HG03039 (cell line): ENCODE results near the gene PARP15.
A peak's percentile ranks its signal among the peaks of the same experiment; 100 is the strongest.
"Not testable (repeated sequence)": the region's sequence is repeated elsewhere in the genome, so short reads cannot be mapped to it uniquely, and the experiment has no call there.

Experiments
- ATAC-seq: cut with Tn5 transposase; IDR thresholded peaks from one replicate; pipeline ENCODE4 v1.9.1; 2021; ENCODE audit warnings: mild to moderate bottlenecking, moderate library complexity; ENCODE audit not compliant: unreplicated experiment

Gene PARP15

DNA sequence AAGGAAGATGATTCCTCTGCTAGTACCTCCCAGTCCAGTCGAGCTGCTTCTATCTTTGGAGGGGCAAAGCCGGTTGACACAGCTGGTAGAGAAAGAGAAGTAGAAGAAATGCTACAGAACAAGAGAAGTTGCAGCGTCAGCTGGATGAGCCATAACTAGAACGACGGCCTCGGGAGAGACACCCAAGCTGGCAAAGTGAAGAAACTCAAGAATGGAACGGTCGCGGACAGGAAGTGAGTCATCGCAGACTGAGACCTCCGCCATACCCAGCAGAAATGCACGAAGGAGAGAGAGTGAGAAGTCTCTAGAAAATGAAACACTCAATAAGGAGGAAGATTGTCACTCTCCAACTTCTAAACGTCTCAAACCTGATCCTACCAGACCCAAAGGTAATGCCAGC is 84.2 kb downstream of the PARP15 start:
- ATAC-seq, result no peak

DNA sequence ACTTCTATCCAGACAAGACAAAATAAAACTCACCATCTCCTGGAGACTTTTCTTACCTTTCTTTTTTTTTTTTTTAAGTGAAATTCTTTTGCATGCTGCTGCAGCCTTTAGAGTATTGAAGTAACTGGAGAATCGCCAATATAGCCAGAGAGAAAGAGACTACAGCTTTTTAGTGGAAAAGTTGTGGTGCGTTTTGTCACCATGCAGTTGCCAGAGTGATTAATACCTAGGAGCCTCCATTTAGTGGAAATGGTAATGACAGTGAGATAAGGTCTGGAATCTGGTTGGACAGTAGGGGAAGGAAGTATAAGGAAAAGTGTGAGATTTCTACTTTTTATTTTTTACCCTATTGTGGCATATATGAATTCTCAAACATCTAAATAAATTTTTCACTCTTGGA is 85.1 kb downstream of the PARP15 start:
- no peak for ATAC-seq

DNA sequence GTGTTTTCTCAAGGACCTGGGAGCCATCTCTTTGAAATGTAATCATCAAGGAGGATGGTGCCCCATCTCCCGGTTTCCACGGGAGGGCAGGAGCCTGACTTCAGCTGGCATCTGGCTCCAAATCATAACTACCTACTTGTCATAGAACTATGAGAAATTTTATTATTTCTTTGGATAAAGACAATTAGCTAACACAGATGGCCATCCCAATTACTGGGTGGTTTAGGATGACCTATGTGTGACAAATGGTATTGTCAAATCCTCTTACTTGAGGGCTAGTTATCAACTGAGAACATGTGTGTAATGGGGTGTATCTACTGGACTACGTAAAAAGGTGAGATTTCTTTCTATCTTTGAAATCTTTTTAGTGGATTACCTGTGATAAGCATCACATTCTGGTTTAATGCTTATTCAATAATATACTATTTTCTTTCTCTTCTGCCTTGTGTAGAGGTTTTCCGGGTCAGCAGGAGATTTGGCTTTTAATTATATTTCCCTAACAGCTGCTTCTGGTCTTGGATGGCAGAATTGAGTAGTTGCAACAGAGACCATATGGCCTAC is 87.9 kb downstream of the PARP15 start:
- ATAC-seq, result no peak

DNA sequence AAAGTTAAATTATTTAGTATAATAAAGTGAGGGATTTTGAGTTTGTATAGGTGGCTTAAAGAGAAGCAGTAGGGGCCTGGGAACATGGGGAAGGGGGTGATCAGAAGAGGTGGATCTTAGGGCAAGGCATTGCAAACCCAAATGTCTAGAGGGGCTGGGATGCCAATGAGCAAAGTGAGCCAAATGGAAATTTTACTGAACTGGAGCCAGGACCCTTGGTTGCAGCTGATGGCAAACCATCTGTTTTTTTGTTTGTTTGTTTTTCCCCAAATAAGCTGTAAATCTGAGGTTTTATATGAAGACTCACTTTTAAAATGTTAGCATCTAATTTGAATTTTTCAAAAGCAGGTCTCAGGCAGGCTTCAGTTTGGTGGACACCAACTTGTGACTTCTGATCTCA is 88.4 kb downstream of the PARP15 start:
- no peak for ATAC-seq

DNA sequence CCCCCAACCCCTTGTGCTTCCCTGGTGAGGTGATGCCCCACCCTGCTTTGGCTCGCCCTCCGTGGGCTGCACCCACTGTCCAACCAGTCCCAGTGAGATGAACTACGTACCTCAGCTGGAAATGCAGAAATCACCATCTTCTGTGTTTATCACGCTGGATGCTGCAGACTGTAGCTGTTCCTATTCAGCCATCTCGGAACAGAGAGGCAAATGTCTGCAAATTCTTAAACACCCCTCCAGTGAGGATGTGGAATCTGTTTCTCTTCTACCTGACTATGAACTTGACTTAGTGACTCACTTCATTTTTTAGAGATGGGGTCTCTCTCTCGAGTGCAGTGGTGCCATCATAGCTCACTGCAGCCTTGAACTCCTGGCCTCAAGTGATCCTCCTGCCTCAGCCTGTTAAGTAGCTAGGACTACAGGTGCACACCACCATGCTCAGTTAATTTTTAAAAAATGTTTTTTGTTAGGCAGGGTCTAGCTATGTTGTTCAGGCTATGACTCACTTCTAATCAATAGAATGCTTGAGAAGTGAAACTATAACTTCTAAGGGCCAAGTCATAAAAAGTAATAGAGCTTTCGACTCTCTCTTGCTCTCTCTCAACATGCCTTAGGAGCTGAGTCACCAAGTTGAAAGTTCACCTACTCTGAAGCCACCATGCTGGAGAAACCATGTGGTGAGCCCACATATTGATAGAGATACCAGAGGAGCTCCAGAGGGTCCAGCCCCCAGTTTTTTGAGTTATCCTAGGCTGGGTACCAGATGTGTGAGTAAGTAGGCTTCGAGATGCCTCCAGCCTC is 91.7 kb downstream of the PARP15 start:
- ATAC-seq, result no peak

DNA sequence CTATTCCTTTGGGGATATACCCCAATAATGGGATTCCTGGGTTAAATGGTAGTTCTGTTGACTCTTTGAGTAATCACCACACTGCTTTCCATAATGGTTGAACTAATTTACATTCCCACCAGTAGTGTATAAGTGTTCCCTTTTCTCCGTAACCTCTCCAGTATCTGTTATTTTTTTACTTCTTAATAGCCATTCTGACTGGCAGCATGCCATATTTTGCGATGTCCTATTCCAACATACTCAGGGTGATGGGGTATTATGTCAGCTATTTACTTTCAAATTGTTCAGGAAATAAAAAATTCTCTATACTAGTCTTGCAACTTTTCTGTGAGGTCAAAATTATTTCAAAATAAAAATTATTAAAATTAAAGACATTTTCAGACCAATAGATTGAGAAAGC is 94.1 kb downstream of the PARP15 start:
- no peak for ATAC-seq

DNA sequence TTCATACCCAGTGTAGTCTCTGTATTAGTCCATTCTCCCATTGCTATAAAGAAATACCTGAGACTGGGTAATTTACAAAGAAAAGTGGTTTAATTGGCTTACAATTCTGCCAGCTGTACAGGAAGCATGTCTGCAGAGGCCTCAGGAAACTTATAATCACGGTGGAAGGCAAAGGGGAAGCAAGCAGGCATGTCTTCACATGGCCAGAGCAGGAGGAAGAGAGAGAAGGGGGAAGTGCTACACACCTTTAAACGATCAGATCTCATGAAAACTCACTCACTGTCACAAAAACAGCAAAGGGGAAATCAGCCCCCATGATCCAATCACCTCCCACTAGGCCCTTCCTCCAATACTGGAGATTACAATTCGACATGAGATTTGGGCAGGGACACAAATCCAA is 96.9 kb downstream of the PARP15 start:
- no peak for ATAC-seq

DNA sequence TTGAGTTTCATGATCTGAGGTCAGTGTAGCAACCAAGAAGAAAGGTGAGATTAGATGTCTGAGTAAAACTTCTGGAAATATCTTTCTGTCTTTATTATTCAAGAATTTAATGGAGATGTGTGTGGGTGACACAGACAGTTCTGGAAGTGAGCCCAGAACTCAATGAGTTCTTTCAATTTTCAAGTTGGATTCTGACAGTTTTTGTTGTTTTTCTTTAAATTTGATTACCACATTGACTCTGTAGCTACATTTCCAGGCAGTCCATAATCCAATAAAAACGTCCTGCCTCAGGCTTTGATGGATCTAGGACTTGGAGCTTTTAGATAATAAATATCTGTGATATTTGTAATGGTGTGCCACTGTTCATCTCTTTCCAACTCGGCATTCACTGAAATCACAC is 99.3 kb downstream of the PARP15 start:
- no peak for ATAC-seq

DNA sequence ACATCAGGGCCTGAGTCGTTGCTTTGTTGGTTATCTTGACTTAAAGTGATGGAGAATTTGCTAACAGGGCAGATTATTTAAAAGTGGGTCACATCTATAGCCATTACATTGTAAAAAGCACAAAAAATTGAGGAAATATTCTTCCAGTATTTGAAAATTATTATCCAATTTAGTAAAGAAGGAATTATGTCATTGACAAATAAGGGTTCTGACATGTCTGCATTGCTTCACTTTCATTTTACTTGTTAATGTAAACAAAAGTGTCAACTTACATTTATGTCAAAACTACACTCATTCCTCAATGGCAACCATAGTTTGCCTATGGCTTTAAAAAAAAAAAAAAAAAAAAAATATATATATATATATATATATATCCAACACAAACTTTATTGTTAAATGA is 99.8 kb downstream of the PARP15 start:
- ATAC-seq, result no peak

DNA sequence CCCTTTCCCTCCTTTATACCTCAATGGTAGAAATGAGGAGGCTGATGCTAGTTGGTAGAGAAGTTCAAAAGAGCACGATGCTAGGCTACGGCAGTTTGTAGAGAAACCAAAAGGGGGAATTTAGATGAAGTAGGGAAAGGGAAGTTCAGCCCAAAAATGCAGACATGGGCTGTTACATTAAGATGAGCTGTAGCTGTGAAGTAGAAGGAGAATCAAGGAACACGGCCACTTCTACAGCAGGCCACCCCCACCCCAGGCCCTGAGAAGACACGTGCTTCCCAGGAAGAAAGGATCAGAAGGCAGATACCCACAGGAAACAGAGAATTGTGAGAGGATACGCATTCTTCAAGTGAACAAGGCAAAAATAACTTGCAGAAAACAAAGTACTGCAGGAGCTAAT is 101.1 kb downstream of the PARP15 start:
- ATAC-seq, result no peak

DNA sequence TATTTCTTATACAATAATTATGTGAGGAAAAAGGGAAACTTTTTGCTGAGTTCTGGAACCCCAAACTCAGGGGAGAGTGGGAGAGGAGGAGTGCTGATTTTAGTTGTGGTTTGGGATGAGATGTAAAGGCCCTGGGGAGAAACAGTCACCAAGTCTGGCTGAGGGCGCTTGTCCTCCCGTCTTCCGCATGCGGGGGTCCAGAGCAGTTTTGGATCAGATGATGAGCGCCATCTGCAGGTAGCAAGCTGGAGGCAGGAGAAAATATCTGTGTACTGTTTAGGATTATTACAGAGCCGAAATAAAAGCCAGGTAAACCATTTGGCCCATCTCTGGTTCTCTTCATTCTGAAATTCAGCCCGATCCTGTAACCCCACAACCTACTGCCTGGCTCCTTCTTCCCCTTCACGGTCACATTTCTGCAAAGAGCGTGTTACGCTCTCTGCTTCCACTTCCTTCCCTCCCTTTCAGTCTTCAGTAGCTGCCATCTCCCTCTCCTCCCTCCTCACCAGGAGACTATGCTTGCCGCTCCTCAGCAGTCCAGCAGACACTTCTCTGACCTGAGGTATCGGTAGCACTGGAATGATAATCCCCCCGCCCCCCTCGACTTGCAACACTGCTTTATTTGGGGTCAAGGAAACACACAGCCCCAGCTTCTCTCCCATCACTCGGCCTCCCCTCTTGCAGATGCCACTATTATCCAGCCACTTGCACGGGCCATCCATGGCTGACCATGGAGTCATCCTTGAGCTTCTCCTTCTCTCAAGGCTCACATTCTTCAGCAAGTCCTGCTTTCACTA is 101.8 kb downstream of the PARP15 start:
- no peak for ATAC-seq

DNA sequence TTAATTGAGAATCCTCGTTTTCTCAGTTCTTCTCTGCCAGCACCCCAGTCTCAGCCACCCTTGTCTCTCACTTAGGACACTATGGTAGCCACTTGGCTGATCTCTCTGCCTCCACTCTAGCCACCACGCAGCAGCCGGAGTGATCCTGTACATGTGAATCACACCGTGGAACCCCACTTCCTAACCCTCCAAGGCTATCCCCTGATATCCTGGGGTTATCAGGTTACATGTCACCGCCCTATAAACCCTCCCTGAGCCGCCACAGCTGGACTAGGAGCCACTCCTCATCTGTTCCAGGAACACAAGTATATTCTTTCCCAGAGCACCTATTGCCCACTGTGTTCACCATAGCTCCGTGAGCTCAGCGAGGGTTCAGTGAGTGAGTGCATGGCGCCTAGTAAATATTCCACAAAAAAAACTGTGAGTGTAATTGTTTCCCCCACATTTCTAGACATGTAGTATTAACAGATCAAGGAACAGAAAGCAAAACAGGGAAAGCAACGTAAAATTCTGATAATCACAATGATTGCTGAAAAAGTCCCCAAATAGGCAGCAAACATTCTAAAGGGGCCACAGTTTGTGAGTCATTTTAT is 102.5 kb downstream of the PARP15 start:
- no peak for ATAC-seq

DNA sequence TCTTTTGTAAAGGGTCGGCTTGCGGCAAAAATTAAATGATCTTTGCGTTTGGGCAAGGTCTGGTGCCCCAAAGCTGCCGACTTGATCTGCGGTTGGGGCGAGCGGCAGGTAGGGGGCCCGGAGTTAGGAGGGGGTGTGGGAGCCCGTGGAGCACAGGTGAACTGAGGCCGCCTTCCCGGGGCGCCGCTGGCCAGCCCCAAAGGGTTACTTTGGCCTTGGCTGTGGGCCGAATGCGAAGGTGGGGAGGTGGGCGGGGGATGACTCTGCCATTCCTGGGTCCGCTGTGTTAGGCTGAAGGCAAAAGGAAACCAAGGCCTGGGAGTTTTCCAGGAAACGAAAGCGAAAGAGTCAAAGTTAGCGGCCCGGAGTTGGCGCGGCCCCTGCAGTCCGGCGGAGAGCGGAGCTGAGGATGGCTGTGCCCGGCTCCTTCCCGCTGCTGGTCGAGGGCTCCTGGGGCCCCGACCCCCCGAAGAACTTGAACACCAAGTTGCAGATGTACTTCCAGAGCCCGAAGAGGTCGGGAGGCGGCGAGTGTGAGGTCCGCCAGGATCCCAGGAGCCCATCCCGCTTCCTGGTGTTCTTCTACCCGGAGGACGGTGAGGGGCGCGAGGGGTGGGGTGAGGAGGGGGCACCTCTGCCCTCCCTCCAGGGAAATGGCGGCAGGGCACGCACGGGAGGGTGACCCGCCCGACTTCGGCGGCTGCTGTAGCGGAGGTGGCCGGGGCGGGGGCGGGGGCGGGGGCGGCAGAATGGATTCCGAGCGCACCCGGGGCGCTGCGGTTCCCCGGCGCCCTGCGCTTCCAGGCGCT is 103.2 kb downstream of the PARP15 start, which contains the start of gene PARP14:
Gene PARP14, plus strand, starts transcription at position 365 of the 809 bp plus-strand sequence. Its CDS starts 45 bp downstream, at position 410.
- peak; percentile 55 for ATAC-seq

DNA sequence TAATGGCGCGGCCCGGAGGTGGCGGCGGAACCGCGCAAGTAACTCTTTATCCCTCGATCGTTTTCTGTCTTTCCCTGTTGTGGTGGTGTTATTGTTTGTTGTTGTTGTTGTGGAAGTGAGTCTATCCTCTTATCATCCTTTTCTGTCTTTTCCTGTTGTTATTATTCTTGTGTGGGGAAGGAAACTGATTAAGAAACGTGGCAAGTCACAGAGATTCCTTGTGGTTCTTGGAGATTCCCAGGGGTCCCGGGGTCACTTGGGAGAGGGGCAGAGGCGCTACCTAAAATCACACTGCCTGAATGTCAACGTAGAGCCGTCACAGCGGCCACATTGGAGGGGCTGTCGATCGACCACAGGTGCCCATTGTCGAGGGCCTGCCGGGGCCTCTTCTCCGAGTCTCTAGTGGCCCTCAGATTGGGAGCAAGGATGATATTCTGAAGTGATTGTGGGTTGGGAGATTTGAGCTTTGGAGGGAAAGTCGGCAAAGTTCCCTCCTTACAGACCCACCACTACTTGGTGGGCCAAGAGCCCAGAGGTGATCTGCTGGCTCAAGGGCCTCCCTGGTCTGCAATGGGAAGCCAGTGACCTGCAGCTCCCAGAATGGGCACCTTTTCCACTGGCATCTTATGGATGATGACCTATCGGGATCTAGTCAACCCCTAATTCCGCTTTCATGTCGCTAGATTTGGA is 104.0 kb downstream of the PARP15 start:
- ATAC-seq, result no peak

DNA sequence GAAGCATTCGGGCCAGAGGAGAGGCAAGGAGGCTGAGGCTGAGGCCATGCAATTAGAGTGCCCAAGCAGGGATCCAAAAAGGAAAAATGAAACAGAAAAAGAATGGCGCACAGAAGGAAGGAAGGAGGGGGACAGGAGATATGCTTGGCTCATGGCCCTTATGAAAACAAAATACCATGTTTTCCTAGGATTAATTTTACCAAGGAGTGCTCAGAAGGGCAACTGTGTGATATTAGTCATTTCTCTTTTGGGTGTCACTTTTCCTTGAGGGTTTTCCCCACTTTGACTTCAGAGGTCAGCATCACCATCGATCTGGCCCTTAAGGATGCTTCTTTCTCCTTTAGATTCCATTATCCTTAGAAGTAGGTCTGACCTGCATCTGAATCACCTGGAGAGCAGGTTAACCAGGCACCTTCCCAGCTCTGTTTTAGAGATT is 104.5 kb downstream of the PARP15 start:
- no peak for ATAC-seq

DNA sequence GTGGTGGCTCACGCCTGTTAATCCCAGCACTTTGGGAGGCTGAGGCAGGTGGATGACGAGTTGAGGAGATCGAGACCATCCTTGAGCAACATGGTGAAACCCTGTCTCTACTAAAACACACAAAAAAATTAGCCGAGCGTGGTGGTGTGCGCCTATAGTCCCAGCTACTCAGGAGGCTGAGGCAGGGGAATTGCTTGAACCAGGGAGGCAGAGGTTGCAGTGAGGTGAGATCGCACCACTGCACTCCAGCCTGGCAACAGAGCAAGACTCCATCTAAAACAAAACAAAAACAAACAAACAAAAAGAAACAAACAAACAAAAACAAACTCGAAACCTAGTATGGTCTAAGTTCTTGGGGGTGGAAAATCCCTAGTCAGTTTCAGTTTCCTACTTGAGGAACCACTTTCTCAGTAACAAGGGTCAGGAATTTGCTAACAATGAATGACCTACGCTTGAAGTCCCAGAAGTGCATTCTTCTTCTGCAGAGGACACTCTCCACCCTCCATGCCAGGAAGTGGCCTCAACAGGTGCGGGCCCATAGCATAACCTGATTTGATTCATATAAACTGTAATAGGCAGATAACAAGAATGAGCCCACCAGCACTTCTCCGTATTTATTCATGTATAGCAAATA is 105.4 kb downstream of the PARP15 start:
- ATAC-seq, result not testable (repeated sequence)

DNA sequence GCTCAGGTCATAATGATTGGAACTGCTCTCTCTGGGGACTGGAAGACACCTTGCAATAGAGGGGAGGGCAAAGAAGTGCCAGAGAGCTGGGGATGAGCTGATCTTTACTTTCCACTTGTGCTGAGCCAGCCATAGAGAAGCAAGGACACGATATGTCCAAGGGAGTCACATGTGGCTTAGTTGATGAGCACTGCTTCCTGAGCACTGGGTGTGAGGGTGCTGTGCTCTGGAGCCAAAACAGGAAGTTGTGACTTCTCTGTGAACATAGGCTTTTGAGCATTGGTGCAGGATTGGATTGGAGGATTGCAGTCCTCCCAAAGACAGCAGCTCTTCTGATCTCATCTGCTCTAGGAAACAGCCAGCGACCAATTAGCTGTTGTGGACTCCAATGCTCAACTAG is 109.8 kb downstream of the PARP15 start:
- ATAC-seq, result no peak
